A673 (cell line): ENCODE data around the gene CAPZA2. TPM values are rescaled to one million over a fixed set of nuclear protein-coding genes. Genes with fewer than 3 reads are reported as not detected.

Source experiments
- BruUV-seq: library from RNA; stranded (reverse); fragments of 400-500 nt; replicated peaks from 2 replicates; lab custom pipeline; 2021; lab: Mats Ljungman, UMichigan
- CTCF ChIA-PET: fragments of 300-600 bp; sonication (Branson Sonifier 250); formaldehyde crosslinking; loops from one replicate; lab custom pipeline; 2022; ENCODE audit warnings: antibody characterized with exemption; lab: Charles Lee
- POLR2A ChIA-PET: fragments of 300-600 bp; sonication (Branson Sonifier 250); formaldehyde crosslinking; loops from one replicate; lab custom pipeline; 2022; ENCODE audit warnings: antibody characterized with exemption; ENCODE audit not compliant: low non-redundant PET; lab: Charles Lee
- DNase-seq: peaks from one replicate; pipeline ENCODE4 v3.0.0-alpha.2; 2015; ENCODE audit warnings: low spot score
- H3K27ac ChIP-seq: fragments of 200-600 bp; sonication (generic); 2 replicates; pipeline ENCODE4 v1.5.1; 2016; ENCODE audit warnings: mixed run types, low read depth, mild to moderate bottlenecking, mixed read lengths, antibody characterized with exemption, low read length; ENCODE audit not compliant: poor library complexity, severe bottlenecking
- H3K27me3 ChIP-seq: fragments of 200-600 bp; sonication (generic); replicated peaks from 2 replicates; pipeline ENCODE4 v1.6.1; 2017; ENCODE audit warnings: mixed run types, low read depth, mild to moderate bottlenecking, mixed read lengths, antibody characterized with exemption, low read length; ENCODE audit not compliant: insufficient read depth, poor library complexity
- H3K36me3 ChIP-seq: fragments of 200-600 bp; sonication (generic); 2 replicates; pipeline ENCODE4 v1.6.1; 2016; ENCODE audit warnings: mixed run types, mild to moderate bottlenecking, mixed read lengths, antibody characterized with exemption, low read length; ENCODE audit not compliant: insufficient read depth, poor library complexity, severe bottlenecking
- H3K4me1 ChIP-seq: fragments of 200-600 bp; sonication (generic); 2 replicates; pipeline ENCODE4 v1.6.1; 2017; ENCODE audit warnings: mixed run types, mild to moderate bottlenecking, mixed read lengths, antibody characterized with exemption, low read length; ENCODE audit not compliant: insufficient read depth, poor library complexity, severe bottlenecking
- H3K4me3 ChIP-seq: fragments of 200-600 bp; sonication (generic); 2 replicates; pipeline ENCODE4 v1.5.1; 2016; ENCODE audit warnings: low read depth, mixed run types, mild to moderate bottlenecking, mixed read lengths, low read length; ENCODE audit not compliant: poor library complexity, severe bottlenecking
- H3K9me3 ChIP-seq: fragments of 200-600 bp; sonication (generic); 2 replicates; pipeline ENCODE4 v1.6.1; 2016; ENCODE audit warnings: mixed run types, low read depth, mild to moderate bottlenecking, mixed read lengths, antibody characterized with exemption, low read length; ENCODE audit not compliant: poor library complexity, severe bottlenecking
- EZH2 ChIP-seq: fragments of 200-600 bp; sonication (generic); IDR thresholded peaks from 2 replicates; pipeline ENCODE4 v1.6.1; 2017; ENCODE audit warnings: borderline replicate concordance, low read depth, mild to moderate bottlenecking, mixed read lengths, antibody characterized with exemption, low read length; ENCODE audit not compliant: poor library complexity, severe bottlenecking
- intact Hi-C: fragments of 100-400 bp; cut with micrococcal nuclease; formaldehyde crosslinking; loops from one replicate; pipeline ENCODE4 v1.10.0; 2022; ENCODE audit not compliant: unreplicated experiment
- total RNA-seq: library from RNA; stranded (reverse); gene quantifications from 2 replicates; pipeline ENCODE4 v1.2.3, GENCODE V29; 2021
- TF ChIP-seq, protein P1 (sequence below): fragments of 300-800, 200-600 bp; sonication (generic); conservative IDR thresholded peaks from 2 replicates; pipeline ENCODE4 v1.5.1; 2017; ENCODE audit warnings: low read depth, mild to moderate bottlenecking, antibody characterized with exemption, low read length, moderate library complexity, mixed read lengths

Gene CAPZA2
- total RNA-seq, 1 experiment from 2014 or later: 118 TPM

DNA sequence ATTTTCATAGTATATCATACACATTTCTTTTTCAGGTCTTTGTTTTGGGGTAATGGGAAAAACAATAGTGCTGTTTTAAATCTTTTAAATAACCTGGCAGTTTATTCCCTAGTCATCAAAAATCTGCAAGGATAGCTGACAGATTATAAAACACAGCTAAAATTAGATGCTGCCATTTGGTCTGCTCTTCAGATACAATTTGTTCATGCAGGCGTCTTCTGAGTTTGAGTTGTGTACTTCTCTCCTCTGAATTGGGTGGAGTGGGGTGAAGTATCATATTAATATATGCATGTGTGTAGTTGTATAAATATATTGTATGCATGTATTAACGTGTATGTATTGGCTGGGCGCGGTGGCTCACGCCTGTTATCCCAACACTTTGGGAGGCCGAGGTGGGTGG is 48.0 kb downstream of the CAPZA2 start:
- no TSS peak for BruUV-seq
- intact Hi-C loops: no loop called here
- ChIA-PET CTCF (no interaction called here), POLR2A (no interaction called here)
- H3K4me1 ChIP-seq: no peaks in the 10 kb centered on the region
- no peak overlapping the region for H3K4me3 ChIP-seq
- H3K9me3 ChIP-seq: no peaks in the 10 kb centered on the region
- no peaks in the 10 kb centered on the region for H3K27me3 ChIP-seq
- H3K36me3 ChIP-seq: peaks cover 29% of the 10 kb centered on the region
- DNase-seq: no peak
- H3K27ac ChIP-seq: no peak overlapping the region
- no peak for TF ChIP-seq EZH2
- TF ChIP-seq, protein P1, sequence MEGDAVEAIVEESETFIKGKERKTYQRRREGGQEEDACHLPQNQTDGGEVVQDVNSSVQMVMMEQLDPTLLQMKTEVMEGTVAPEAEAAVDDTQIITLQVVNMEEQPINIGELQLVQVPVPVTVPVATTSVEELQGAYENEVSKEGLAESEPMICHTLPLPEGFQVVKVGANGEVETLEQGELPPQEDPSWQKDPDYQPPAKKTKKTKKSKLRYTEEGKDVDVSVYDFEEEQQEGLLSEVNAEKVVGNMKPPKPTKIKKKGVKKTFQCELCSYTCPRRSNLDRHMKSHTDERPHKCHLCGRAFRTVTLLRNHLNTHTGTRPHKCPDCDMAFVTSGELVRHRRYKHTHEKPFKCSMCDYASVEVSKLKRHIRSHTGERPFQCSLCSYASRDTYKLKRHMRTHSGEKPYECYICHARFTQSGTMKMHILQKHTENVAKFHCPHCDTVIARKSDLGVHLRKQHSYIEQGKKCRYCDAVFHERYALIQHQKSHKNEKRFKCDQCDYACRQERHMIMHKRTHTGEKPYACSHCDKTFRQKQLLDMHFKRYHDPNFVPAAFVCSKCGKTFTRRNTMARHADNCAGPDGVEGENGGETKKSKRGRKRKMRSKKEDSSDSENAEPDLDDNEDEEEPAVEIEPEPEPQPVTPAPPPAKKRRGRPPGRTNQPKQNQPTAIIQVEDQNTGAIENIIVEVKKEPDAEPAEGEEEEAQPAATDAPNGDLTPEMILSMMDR: no peak

DNA sequence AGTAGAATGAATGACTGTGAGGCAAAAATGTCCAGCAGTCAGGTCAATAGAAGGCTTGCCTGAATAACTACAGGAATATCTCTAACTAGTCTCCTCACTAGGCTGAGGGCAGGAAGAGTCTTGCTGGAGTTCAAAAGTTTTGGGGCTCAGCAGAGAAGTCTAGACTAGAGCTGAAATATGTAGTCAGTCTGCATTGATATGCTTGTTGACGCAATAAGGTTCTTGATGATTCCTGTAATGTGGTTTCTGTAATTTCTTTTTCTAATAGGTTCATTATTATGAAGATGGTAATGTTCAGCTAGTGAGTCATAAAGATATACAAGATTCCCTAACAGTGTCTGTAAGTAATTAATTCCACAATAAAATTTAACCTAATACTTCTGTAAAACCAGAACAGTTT is 49.4 kb downstream of the CAPZA2 start:
- Histone ChIP-seq H3K27me3 (no peaks in the 10 kb centered on the region), H3K9me3 (no peaks in the 10 kb centered on the region), H3K4me3 (no peak overlapping the region), H3K4me1 (no peaks in the 10 kb centered on the region), H3K36me3 (peaks cover 42% of the 10 kb centered on the region), H3K27ac (no peak overlapping the region)
- DNase-seq: no peak
- TF ChIP-seq, protein P1: no peak
- TF ChIP-seq EZH2: no peak
- intact Hi-C loops: no loop called here
- POLR2A ChIA-PET: no interaction called here
- CTCF ChIA-PET: no interaction called here
- no TSS peak for BruUV-seq

DNA sequence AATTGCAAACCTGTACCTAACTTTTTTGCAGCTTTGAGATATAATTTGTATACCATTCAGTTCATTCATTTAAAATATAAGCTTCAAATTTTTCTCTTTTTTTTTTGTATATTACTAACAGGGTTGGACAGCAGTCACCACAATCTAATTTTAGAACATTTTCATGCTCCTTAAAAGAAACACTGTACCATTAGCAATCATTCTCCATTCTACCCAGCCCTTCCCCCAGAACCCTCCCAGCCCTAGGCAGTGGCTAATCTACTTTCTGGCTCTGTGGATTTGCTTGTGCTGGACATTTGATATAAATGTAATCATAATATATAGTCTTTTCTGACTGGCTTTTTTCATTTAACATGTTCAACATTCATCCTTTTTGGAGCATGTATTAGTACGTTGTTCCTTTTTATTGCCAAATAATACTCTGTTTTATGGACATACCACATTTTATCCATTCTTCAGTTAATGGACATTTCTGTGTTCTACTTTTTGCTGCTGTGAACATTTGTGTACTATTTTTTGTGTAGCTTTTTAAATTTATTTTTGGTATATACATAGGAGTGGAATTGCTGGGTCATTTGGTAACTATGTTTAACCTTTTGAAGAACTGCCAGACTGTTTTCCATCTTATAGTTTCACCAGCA is 50.0 kb downstream of the CAPZA2 start:
- ChIA-PET POLR2A (no interaction called here), CTCF (no interaction called here)
- intact Hi-C loops: no loop called here
- no peak for DNase-seq
- H3K27ac ChIP-seq: no peak overlapping the region
- H3K4me3 ChIP-seq: no peak overlapping the region
- BruUV-seq: no TSS peak
- peaks cover 45% of the 10 kb centered on the region for H3K36me3 ChIP-seq
- no peaks in the 10 kb centered on the region for H3K9me3 ChIP-seq
- TF ChIP-seq, protein P1: no peak
- TF ChIP-seq EZH2: no peak
- no peaks in the 10 kb centered on the region for H3K4me1 ChIP-seq
- H3K27me3 ChIP-seq: no peaks in the 10 kb centered on the region
